Endothelial cell of umbilical vein (primary cell): ENCODE data around the gene ELK3. TPM values are rescaled to one million over a fixed set of nuclear protein-coding genes. Genes with fewer than 3 reads are reported as not detected.

Source experiments
- BruUV-seq: library from RNA; stranded (reverse); fragments of 400-500 nt; replicated peaks from 2 replicates; lab custom pipeline; 2021; lab: Mats Ljungman, UMichigan
- CTCF ChIA-PET: fragments of 300-600, 350-600 bp; sonication (Branson Sonifier 250); formaldehyde crosslinking; loops from one replicate; lab custom pipeline; 2021; ENCODE audit warnings: antibody characterized with exemption, inconsistent platforms; lab: Charles Lee
- POLR2A ChIA-PET: fragments of 300-600, 350-600 bp; sonication (Branson Sonifier 250); formaldehyde crosslinking; loops from one replicate; lab custom pipeline; 2021; ENCODE audit warnings: antibody characterized with exemption, inconsistent platforms; lab: Charles Lee
- DNase-seq: peaks from one replicate; pipeline ENCODE4 v3.0.0-alpha.2; 2011; ENCODE audit warnings: low read depth, low spot score
- FAIRE-seq: peaks from 2 replicates; lab custom pipeline; 2011; peaks lifted over from hg19 to GRCh38; lab: Jason Lieb, UNC
- H2AFZ ChIP-seq: 2 replicates; pipeline ENCODE4 v1.6.0; 2012; ENCODE audit warnings: low read depth, low read length, control low read depth, inconsistent platforms
- H3K27ac ChIP-seq: 2 replicates; pipeline ENCODE4 v1.5.1; 2011; ENCODE audit warnings: low read depth, mild to moderate bottlenecking, control low read depth, low read length, moderate library complexity; ENCODE audit not compliant: insufficient read depth
- H3K27me3 ChIP-seq, 2 experiments: 2 replicates each; pipeline versions ENCODE4 v1.6.0 to v1.6.1; 2011; ENCODE audit warnings: low read length in 2 of 2, mixed read lengths in 1 of 2; ENCODE audit not compliant: control insufficient read depth in 2 of 2, insufficient read depth in 2 of 2
- H3K36me3 ChIP-seq, 2 experiments: 2 replicates in 1 of 2; 3 replicates in 1 of 2; pipeline ENCODE4 v1.5.1; 2011; ENCODE audit warnings: low read length in 2 of 2, mild to moderate bottlenecking in 1 of 2, moderate library complexity in 1 of 2; ENCODE audit not compliant: control insufficient read depth in 2 of 2, insufficient read depth in 2 of 2; ENCODE audit errors: extremely low read depth in 1 of 2
- H3K4me1 ChIP-seq: 3 replicates; pipeline ENCODE4 v1.5.1; 2011; ENCODE audit warnings: mild to moderate bottlenecking, low read length; ENCODE audit not compliant: control insufficient read depth, insufficient read depth; ENCODE audit errors: extremely low read depth
- H3K4me2 ChIP-seq: 2 replicates; pipeline ENCODE4 v1.6.1; 2011; ENCODE audit warnings: low read length, control low read depth, mixed read lengths; ENCODE audit not compliant: insufficient read depth
- H3K4me3 ChIP-seq, 3 experiments: fragments of 200-600 bp in 1 of 3; sonication (generic), shearing (Covaris generic) in 1 of 3; replicated peaks in 1 of 3; 2 replicates each; pipeline ENCODE4 v1.5.1; 2011 to 2016; ENCODE audit warnings: control low read depth in 3 of 3, low read length in 3 of 3, mild to moderate bottlenecking in 2 of 3, inconsistent platforms in 1 of 3, low read depth in 1 of 3, moderate library complexity in 1 of 3; ENCODE audit not compliant: insufficient read depth in 1 of 3
- H3K79me2 ChIP-seq: 2 replicates; pipeline ENCODE4 v1.6.0; 2012; ENCODE audit warnings: low read length, inconsistent platforms; ENCODE audit not compliant: control insufficient read depth, insufficient read depth
- H3K9ac ChIP-seq: replicated peaks from 2 replicates; pipeline ENCODE3; 2011; ENCODE audit warnings: low read length, control low read depth; ENCODE audit not compliant: insufficient read depth; ENCODE audit errors: extremely low read depth
- H3K9me1 ChIP-seq: replicated peaks from 3 replicates; pipeline ENCODE4 v1.6.0; 2011; ENCODE audit warnings: mild to moderate bottlenecking, low read length; ENCODE audit not compliant: control insufficient read depth, insufficient read depth; ENCODE audit errors: extremely low read depth
- H3K9me3 ChIP-seq: replicated peaks from 2 replicates; pipeline ENCODE4 v1.5.1; 2012; ENCODE audit warnings: low read length, inconsistent platforms; ENCODE audit not compliant: control insufficient read depth, insufficient read depth
- H4K20me1 ChIP-seq: replicated peaks from 2 replicates; pipeline ENCODE3; 2011; ENCODE audit warnings: mild to moderate bottlenecking, low read length; ENCODE audit not compliant: control insufficient read depth, insufficient read depth; ENCODE audit errors: extremely low read depth
- CTCF ChIP-seq, 2 donors: IDR thresholded peaks; 1 replicate in 1 of 2; 2 replicates in 1 of 2; pipeline ENCODE4 v1.5.1; 2011; ENCODE audit warnings: low read length in 2 of 2, mild to moderate bottlenecking in 2 of 2, moderate library complexity in 2 of 2, control low read depth in 1 of 2, inconsistent platforms in 1 of 2, low read depth in 1 of 2; ENCODE audit not compliant: insufficient read depth in 1 of 2; ENCODE audit errors: extremely low read depth in 1 of 2
- EZH2 ChIP-seq: IDR thresholded peaks from 2 replicates; pipeline ENCODE4 v1.6.1; 2012; ENCODE audit warnings: borderline replicate concordance, low read depth, mild to moderate bottlenecking, moderate library complexity, low read length, inconsistent platforms; ENCODE audit not compliant: severe bottlenecking
- FOS ChIP-seq: IDR thresholded peaks from 2 replicates; pipeline ENCODE4 v1.6.1; 2011; ENCODE audit warnings: mild to moderate bottlenecking, low read length, moderate library complexity, borderline replicate concordance; ENCODE audit not compliant: insufficient read depth
- GATA2 ChIP-seq: IDR thresholded peaks from 2 replicates; pipeline ENCODE4 v1.7.0; 2011; ENCODE audit warnings: low read depth, mild to moderate bottlenecking, moderate library complexity, mixed read lengths, low read length; ENCODE audit not compliant: insufficient read length, insufficient read depth
- JUN ChIP-seq: IDR thresholded peaks from 2 replicates; pipeline ENCODE4 v1.6.1; 2011; ENCODE audit warnings: borderline replicate concordance, low read depth; ENCODE audit not compliant: insufficient read length, insufficient read depth
- MAX ChIP-seq: IDR thresholded peaks from 2 replicates; pipeline ENCODE4 v1.6.1; 2011; ENCODE audit not compliant: insufficient read depth, insufficient read length
- MYC ChIP-seq: IDR thresholded peaks from one replicate; pipeline ENCODE4 v1.6.1; 2011; ENCODE audit warnings: mild to moderate bottlenecking, low read depth, low read length
- POLR2A ChIP-seq: IDR thresholded peaks from 2 replicates; pipeline ENCODE4 v1.6.1; 2012; ENCODE audit warnings: low read depth, mild to moderate bottlenecking, control low read depth, low read length
- POLR2AphosphoS5 ChIP-seq: IDR thresholded peaks from 2 replicates; pipeline ENCODE4 v1.6.1; 2012; ENCODE audit warnings: low read depth, mild to moderate bottlenecking, control low read depth, low read length, moderate library complexity; ENCODE audit not compliant: insufficient read depth
- dilution Hi-C: fragments of 300-500 bp; cut with MboI; formaldehyde crosslinking; loops from one replicate; pipeline ENCODE4 v1.15.0; 2019; ENCODE audit warnings: low sequenced_read_pairs; ENCODE audit not compliant: extremely low pct_ligation_motif_present
- intact Hi-C: fragments of 100-400 bp; cut with micrococcal nuclease; formaldehyde crosslinking; loops from one replicate; pipeline ENCODE4 v1.10.0; 2022
- polyA plus RNA-seq, 4 experiments: library from polyadenylated mRNA; depleted of rRNA in 3 of 4; stranded (reverse) in 3 of 4; unstranded in 1 of 4; fragments of >200 nt; gene quantifications; 2 replicates each; pipeline versions ENCODE4 v1.2.1 to v1.2.3, GENCODE V29; 2011 to 2012; ENCODE audit warnings: missing spikeins in 1 of 4
- total RNA-seq: library from RNA; stranded (reverse); gene quantifications from 2 replicates; pipeline ENCODE4 v1.2.3, GENCODE V29; 2021

ELK3 gene
- total and polyA plus RNA-seq, 2 donors (not counting 3 experiments of a cell fraction or from before 2014, with no cell fraction given), result 64.8 to 132 TPM

- no TSS peak for BruUV-seq
- no peak overlapping the region for H2AFZ ChIP-seq
- intact Hi-C loops, result no loop called here
- no peak overlapping the region for H3K9ac ChIP-seq
- no peak overlapping the region for H3K27ac ChIP-seq
- peaks cover 9 to 39% of the 10 kb centered on the region in 2 experiments for H3K36me3 ChIP-seq
- TF ChIP-seq MAX, result no peak
- no peak for TF ChIP-seq POLR2AphosphoS5
- no peak for TF ChIP-seq POLR2A
- TF ChIP-seq FOS, result no peak
- no peak for TF ChIP-seq EZH2
- TF ChIP-seq CTCF (IDR thresholded peaks at IDR 0.05; ENCODE audit: extremely low read depth in 1 of 2, insufficient read depth in 1 of 2, low read depth in 1 of 2, low read length in 2 of 2), result no peak
- no peak for TF ChIP-seq GATA2
- no peak for TF ChIP-seq MYC
- no peak for TF ChIP-seq JUN
- no peaks in the 10 kb centered on the region for H3K27me3 ChIP-seq
- no peak overlapping the region for H3K4me3 ChIP-seq
- POLR2A ChIA-PET, result no interaction called here
- no peaks in the 10 kb centered on the region for H3K9me1 ChIP-seq
- peaks cover 3% of the 10 kb centered on the region for H3K4me1 ChIP-seq
- FAIRE-seq, result no peak
- DNase-seq, result no peak
- H4K20me1 ChIP-seq, result peaks cover 10% of the 10 kb centered on the region
- dilution Hi-C loops, result no loop called here
- CTCF ChIA-PET, result interaction anchor here (1.0 kb wide), 2 partner anchors 9 to 216 kb away, joined by 3 to 5 read pairs; no protein-coding TSS in a partner anchor
- H3K9me3 ChIP-seq, result no peaks in the 10 kb centered on the region
- peaks cover 93% of the 10 kb centered on the region for H3K79me2 ChIP-seq
- no peak overlapping the region for H3K4me2 ChIP-seq
These were observed 105.9 kb downstream of the ELK3 start for GRCh38 chr12:96300064-96300463.
